HCT116 (cell line): ENCODE data around the gene TM7SF2. TPM values are rescaled to one million over a fixed set of nuclear protein-coding genes. Genes with fewer than 3 reads are reported as not detected.

Source experiments
- ATAC-seq: fragments of 200-7000 bp; cut with Tn5 transposase; 2 replicates; pipeline ENCODE4 v1.9.1; 2020; ENCODE audit warnings: mild to moderate bottlenecking, moderate library complexity
- BruUV-seq: library from RNA; stranded (reverse); fragments of 400-500 nt; replicated peaks from 2 replicates; lab custom pipeline; 2021; lab: Mats Ljungman, UMichigan
- CTCF ChIA-PET: fragments of 300-600 bp; sonication (Branson Sonifier 250); formaldehyde crosslinking; loops from one replicate; lab custom pipeline; 2021; ENCODE audit warnings: antibody characterized with exemption; lab: Charles Lee
- POLR2A ChIA-PET: fragments of 300-600, 350-600 bp; sonication (Branson Sonifier 250); formaldehyde crosslinking; loops from one replicate; lab custom pipeline; 2021; ENCODE audit warnings: antibody characterized with exemption; lab: Charles Lee
- RAD21 ChIA-PET, 2 experiments: fragments of 300-600 bp; sonication (Branson Sonifier 250); formaldehyde crosslinking; loops; one replicate each; lab custom pipeline; 2023; ENCODE audit warnings: low total read pairs in 2 of 2; ENCODE audit not compliant: uncharacterized antibody in 2 of 2, unreplicated experiment in 2 of 2, low non-redundant PET in 1 of 2; lab: Charles Lee
- DNase-seq: peaks from one replicate; pipeline ENCODE4 v3.0.0-alpha.2; 2010; ENCODE audit warnings: low read depth, low spot score
- H2AFZ ChIP-seq: fragments of 200-600 bp; shearing (Covaris generic), sonication (generic); 2 replicates; pipeline ENCODE4 v1.6.1; 2017; ENCODE audit warnings: low read depth, mixed run types, mixed read lengths, antibody characterized with exemption, low read length; ENCODE audit not compliant: poor library complexity, severe bottlenecking
- H3K27ac ChIP-seq: 2 replicates; pipeline ENCODE4 v1.5.1; 2012; ENCODE audit warnings: low read depth, low read length
- H3K27me3 ChIP-seq: fragments of 200-600 bp; sonication (generic); 2 replicates; pipeline ENCODE4 v1.6.1; 2016; ENCODE audit warnings: mixed run types, low read length, mixed read lengths; ENCODE audit not compliant: insufficient read depth
- H3K36me3 ChIP-seq, 2 experiments: fragments of 200-500 bp in 1 of 2; fragments of 200-600 bp in 1 of 2; sonication (Bioruptor generic) in 1 of 2; sonication (generic) in 1 of 2; 2 replicates each; pipeline versions ENCODE4 v1.5.1 to v1.6.1; 2014 to 2016; ENCODE audit warnings: low read length in 2 of 2, inconsistent platforms in 1 of 2, mixed read lengths in 1 of 2, mixed run types in 1 of 2; ENCODE audit not compliant: insufficient read depth in 2 of 2, control insufficient read depth in 1 of 2
- H3K4me1 ChIP-seq, 2 experiments: fragments of 200-600 bp in 1 of 2; sonication (generic) in 1 of 2; 2 replicates each; pipeline versions ENCODE4 v1.5.1 to v1.6.1; 2012 to 2017; ENCODE audit warnings: low read length in 2 of 2, inconsistent platforms in 1 of 2, mild to moderate bottlenecking in 1 of 2, mixed read lengths in 1 of 2, mixed run types in 1 of 2, moderate library complexity in 1 of 2; ENCODE audit not compliant: insufficient read depth in 2 of 2, control insufficient read depth in 1 of 2
- H3K4me2 ChIP-seq: fragments of 200-600 bp; sonication (generic); 2 replicates; pipeline ENCODE4 v1.6.1; 2017; ENCODE audit warnings: mixed run types, low read length, mixed read lengths
- H3K4me3 ChIP-seq, 2 experiments: fragments of 200-600 bp in 1 of 2; sonication (generic) in 1 of 2; replicated peaks in 1 of 2; 2 replicates each; pipeline ENCODE4 v1.5.1; 2011 to 2016; ENCODE audit warnings: low read length in 2 of 2, control low read depth in 1 of 2, low read depth in 1 of 2, mild to moderate bottlenecking in 1 of 2, mixed read lengths in 1 of 2, mixed run types in 1 of 2
- H3K79me2 ChIP-seq: fragments of 200-600 bp; sonication (generic); 2 replicates; pipeline ENCODE4 v1.6.1; 2017; ENCODE audit warnings: mild to moderate bottlenecking, mixed run types, low read length, moderate library complexity, mixed read lengths; ENCODE audit not compliant: insufficient read depth
- H3K9ac ChIP-seq: fragments of 200-600 bp; sonication (generic); 2 replicates; pipeline ENCODE4 v1.6.1; 2016; ENCODE audit warnings: low read length, mixed read lengths
- H3K9me2 ChIP-seq: fragments of 200-600 bp; sonication (generic), shearing (Covaris generic); 2 replicates; pipeline ENCODE4 v1.6.1; 2017; ENCODE audit warnings: mixed run types, mild to moderate bottlenecking, moderate library complexity; ENCODE audit not compliant: insufficient read depth
- H3K9me3 ChIP-seq, 2 experiments: fragments of 200-500 bp in 1 of 2; fragments of 200-600 bp in 1 of 2; sonication (Bioruptor generic) in 1 of 2; sonication (generic) in 1 of 2; 2 replicates each; pipeline ENCODE4 v1.6.1; 2014 to 2017; ENCODE audit warnings: low read length in 2 of 2, mixed read lengths in 2 of 2, inconsistent platforms in 1 of 2, low read depth in 1 of 2, mild to moderate bottlenecking in 1 of 2, mixed run types in 1 of 2, moderate library complexity in 1 of 2; ENCODE audit not compliant: control insufficient read depth in 1 of 2, insufficient read depth in 1 of 2
- H4K20me1 ChIP-seq: fragments of 200-600 bp; sonication (generic), shearing (Covaris generic); 2 replicates; pipeline ENCODE4 v1.6.1; 2017; ENCODE audit warnings: mixed run types, mild to moderate bottlenecking, moderate library complexity; ENCODE audit not compliant: insufficient read depth
- CBX3 ChIP-seq: IDR thresholded peaks from 2 replicates; pipeline ENCODE4 v1.6.1; 2012; ENCODE audit warnings: low read depth
- CEBPB ChIP-seq: IDR thresholded peaks from 2 replicates; pipeline ENCODE4 v1.6.1; 2012; ENCODE audit warnings: low read depth
- EZH2 ChIP-seq: fragments of 200-600 bp; sonication (generic); IDR thresholded peaks from 2 replicates; pipeline ENCODE4 v1.6.1; 2017; ENCODE audit warnings: antibody characterized with exemption, mixed run types
- EZH2phosphoT487 ChIP-seq: fragments of 200-600 bp; IDR thresholded peaks from 2 replicates; pipeline ENCODE4 v1.6.1; 2018; ENCODE audit warnings: antibody characterized with exemption, borderline replicate concordance
- FOSL1 ChIP-seq: IDR thresholded peaks from 2 replicates; pipeline ENCODE4 v1.6.1; 2012; ENCODE audit warnings: low read depth
- POLR2A ChIP-seq: IDR thresholded peaks from 2 replicates; pipeline ENCODE4 v1.7.0; 2011; ENCODE audit warnings: borderline replicate concordance; ENCODE audit not compliant: insufficient read depth, insufficient read length; ENCODE audit errors: extremely low read depth
- POLR2AphosphoS5 ChIP-seq: IDR thresholded peaks from 2 replicates; pipeline ENCODE4 v1.6.1; 2011; ENCODE audit warnings: mild to moderate bottlenecking, low read depth, low read length, moderate library complexity
- RAD21 ChIP-seq: IDR thresholded peaks from 2 replicates; pipeline ENCODE4 v1.6.1; 2012; ENCODE audit warnings: low read depth, mild to moderate bottlenecking
- SIN3A ChIP-seq: IDR thresholded peaks from 2 replicates; pipeline ENCODE4 v1.6.1; 2012; ENCODE audit warnings: low read depth
- SP1 ChIP-seq: IDR thresholded peaks from 2 replicates; pipeline ENCODE4 v1.6.1; 2012; ENCODE audit warnings: low read depth
- SRF ChIP-seq: IDR thresholded peaks from 2 replicates; pipeline ENCODE4 v1.6.1; 2012; ENCODE audit warnings: low read depth
- TCF7L2 ChIP-seq: IDR thresholded peaks from 2 replicates; pipeline ENCODE4 v1.7.0; 2011; ENCODE audit warnings: borderline replicate concordance, inconsistent platforms; ENCODE audit not compliant: insufficient read depth, insufficient read length; ENCODE audit errors: extremely low read depth
- YY1 ChIP-seq: IDR thresholded peaks from 2 replicates; pipeline ENCODE4 v1.6.1; 2011; ENCODE audit warnings: low read length, low read depth, moderate library complexity, mild to moderate bottlenecking; ENCODE audit not compliant: insufficient replicate concordance; ENCODE audit errors: extremely low read depth
- intact Hi-C: fragments of 100-400 bp; cut with micrococcal nuclease; formaldehyde crosslinking; loops from 2 replicates; pipeline ENCODE4 v1.10.0; 2022
- total RNA-seq: library from RNA; stranded (reverse); gene quantifications from one replicate; pipeline ENCODE4 v1.2.1, GENCODE V29; 2021; ENCODE audit not compliant: unreplicated experiment
- TF ChIP-seq, protein P1 (sequence below): IDR thresholded peaks from 2 replicates; pipeline ENCODE4 v1.6.1; 2011; ENCODE audit warnings: mild to moderate bottlenecking, low read length, moderate library complexity; ENCODE audit not compliant: insufficient replicate concordance; ENCODE audit errors: extremely low read depth
- TF ChIP-seq, protein P2 (sequence below), 3 experiments: fragments of 200-600 bp in 1 of 3; sonication (generic) in 1 of 3; IDR thresholded peaks in 2 of 3; conservative IDR thresholded peaks in 1 of 3; 2 replicates each; pipeline ENCODE4 v1.5.1; 2012 to 2017; ENCODE audit warnings: low read depth in 2 of 3, low read length in 2 of 3, antibody characterized with exemption in 1 of 3, borderline replicate concordance in 1 of 3, control low read depth in 1 of 3, mild to moderate bottlenecking in 1 of 3, mixed read lengths in 1 of 3, mixed run types in 1 of 3, moderate library complexity in 1 of 3; ENCODE audit not compliant: insufficient read depth in 1 of 3
- TF ChIP-seq, protein P3 (sequence below): IDR thresholded peaks from 2 replicates; pipeline ENCODE4 v1.6.1; 2012
- TF ChIP-seq, protein P4 (sequence below): IDR thresholded peaks from 2 replicates; pipeline ENCODE4 v1.6.1; 2012

The TM7SF2 gene
- total RNA-seq, 1 experiment from 2014 or later, result 52.9 TPM

DNA sequence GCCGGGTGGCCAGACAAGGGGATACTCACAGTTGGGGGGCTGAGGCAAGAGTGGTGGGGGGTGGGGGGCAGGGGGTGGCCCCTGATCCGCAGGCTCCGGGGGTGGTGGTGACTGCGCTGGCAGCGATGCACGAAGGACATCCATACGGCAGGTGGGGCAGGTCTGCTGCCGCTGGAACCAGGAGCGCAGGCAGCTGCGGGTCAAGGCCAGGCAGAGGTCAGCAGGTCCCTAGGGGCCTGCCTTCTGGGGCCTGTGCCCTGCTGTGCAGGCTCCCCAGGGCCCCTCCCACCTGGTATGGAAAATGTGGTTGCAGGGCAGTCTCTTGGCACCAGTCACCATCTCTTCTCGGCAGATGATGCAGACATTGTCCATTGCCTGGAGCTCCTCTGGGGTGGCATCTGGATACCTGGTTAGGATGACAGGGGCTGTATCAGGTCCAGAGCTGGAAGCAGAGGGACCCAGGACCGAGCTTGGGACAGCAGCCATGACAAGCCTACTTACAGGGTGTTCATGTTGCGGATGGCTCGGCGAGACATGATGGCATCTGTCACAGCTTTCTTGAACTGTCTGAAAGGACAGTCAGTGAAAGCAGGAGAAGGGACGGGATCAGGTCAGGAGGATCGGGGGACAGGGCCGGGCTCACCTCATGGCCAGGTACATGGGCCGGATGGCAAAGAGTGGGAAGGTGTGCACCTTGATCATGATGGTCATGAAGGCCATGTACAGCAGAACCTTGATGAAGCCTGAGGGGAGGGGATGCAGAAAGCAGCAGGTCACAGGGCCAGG lies 19.2 kb downstream of the TM7SF2 start:
- Histone ChIP-seq H3K27ac (no peak overlapping the region), H2AFZ (no peak overlapping the region), H4K20me1 (no peaks in the 10 kb centered on the region), H3K9me2 (no peaks in the 10 kb centered on the region), H3K79me2 (peaks cover 32% of the 10 kb centered on the region), H3K4me3 (no peak overlapping the region), H3K9ac (no peak overlapping the region), H3K36me3 (peaks cover 24 to 53% of the 10 kb centered on the region in 2 experiments), H3K4me1 (peaks cover 9 to 19% of the 10 kb centered on the region in 2 experiments; a peak in 3 of 4 replicates), H3K4me2 (no peak overlapping the region), H3K9me3 (no peaks in the 10 kb centered on the region), H3K27me3 (no peaks in the 10 kb centered on the region)
- ChIA-PET CTCF (no interaction called here), POLR2A (interaction anchor here (1.8 to 2.1 kb wide), 2 partner anchors 9 to 51 kb away, joined by 4 to 12 read pairs; partner anchors contain the start of genes CAPN1, FAU and MRPL49), RAD21 (no interaction called here)
- intact Hi-C loops, result no loop called here
- ATAC-seq (no peak), DNase-seq (no peak)
- TF ChIP-seq RAD21 (no peak), FOSL1 (no peak), SRF (no peak), YY1 (no peak), CBX3 (no peak), SIN3A (no peak), POLR2AphosphoS5 (no peak), EZH2phosphoT487 (no peak), CEBPB (no peak), POLR2A (no peak), TCF7L2 (no peak), SP1 (no peak), EZH2 (no peak)
- TF ChIP-seq, protein P1, sequence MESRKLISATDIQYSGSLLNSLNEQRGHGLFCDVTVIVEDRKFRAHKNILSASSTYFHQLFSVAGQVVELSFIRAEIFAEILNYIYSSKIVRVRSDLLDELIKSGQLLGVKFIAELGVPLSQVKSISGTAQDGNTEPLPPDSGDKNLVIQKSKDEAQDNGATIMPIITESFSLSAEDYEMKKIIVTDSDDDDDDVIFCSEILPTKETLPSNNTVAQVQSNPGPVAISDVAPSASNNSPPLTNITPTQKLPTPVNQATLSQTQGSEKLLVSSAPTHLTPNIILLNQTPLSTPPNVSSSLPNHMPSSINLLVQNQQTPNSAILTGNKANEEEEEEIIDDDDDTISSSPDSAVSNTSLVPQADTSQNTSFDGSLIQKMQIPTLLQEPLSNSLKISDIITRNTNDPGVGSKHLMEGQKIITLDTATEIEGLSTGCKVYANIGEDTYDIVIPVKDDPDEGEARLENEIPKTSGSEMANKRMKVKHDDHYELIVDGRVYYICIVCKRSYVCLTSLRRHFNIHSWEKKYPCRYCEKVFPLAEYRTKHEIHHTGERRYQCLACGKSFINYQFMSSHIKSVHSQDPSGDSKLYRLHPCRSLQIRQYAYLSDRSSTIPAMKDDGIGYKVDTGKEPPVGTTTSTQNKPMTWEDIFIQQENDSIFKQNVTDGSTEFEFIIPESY, result no peak
- TF ChIP-seq, protein P2, sequence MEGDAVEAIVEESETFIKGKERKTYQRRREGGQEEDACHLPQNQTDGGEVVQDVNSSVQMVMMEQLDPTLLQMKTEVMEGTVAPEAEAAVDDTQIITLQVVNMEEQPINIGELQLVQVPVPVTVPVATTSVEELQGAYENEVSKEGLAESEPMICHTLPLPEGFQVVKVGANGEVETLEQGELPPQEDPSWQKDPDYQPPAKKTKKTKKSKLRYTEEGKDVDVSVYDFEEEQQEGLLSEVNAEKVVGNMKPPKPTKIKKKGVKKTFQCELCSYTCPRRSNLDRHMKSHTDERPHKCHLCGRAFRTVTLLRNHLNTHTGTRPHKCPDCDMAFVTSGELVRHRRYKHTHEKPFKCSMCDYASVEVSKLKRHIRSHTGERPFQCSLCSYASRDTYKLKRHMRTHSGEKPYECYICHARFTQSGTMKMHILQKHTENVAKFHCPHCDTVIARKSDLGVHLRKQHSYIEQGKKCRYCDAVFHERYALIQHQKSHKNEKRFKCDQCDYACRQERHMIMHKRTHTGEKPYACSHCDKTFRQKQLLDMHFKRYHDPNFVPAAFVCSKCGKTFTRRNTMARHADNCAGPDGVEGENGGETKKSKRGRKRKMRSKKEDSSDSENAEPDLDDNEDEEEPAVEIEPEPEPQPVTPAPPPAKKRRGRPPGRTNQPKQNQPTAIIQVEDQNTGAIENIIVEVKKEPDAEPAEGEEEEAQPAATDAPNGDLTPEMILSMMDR (IDR thresholded peaks at IDR 0.05 in 2 of 3, conservative IDR thresholded peaks at IDR 0.05 in 1 of 3; ENCODE audit: borderline replicate concordance in 1 of 3, insufficient read depth in 1 of 3, low read depth in 2 of 3, low read length in 2 of 3), result no peak
- TF ChIP-seq, protein P3, sequence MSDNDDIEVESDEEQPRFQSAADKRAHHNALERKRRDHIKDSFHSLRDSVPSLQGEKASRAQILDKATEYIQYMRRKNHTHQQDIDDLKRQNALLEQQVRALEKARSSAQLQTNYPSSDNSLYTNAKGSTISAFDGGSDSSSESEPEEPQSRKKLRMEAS, result no peak
- TF ChIP-seq, protein P4, sequence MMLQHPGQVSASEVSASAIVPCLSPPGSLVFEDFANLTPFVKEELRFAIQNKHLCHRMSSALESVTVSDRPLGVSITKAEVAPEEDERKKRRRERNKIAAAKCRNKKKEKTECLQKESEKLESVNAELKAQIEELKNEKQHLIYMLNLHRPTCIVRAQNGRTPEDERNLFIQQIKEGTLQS, result no peak
- TF ChIP-seq, all 23 proteins: peak for 0
- no TSS peak for BruUV-seq
